Endodermal cell (in vitro differentiated cells): ENCODE results near the gene QSOX1. TPM values are rescaled to one million over a fixed set of nuclear protein-coding genes. Genes with fewer than 3 reads are reported as not detected.

Experiments
- DNase-seq: peaks from one replicate; pipeline ENCODE4 v3.0.0-alpha.2; 2017
- H3K27ac ChIP-seq: 2 replicates; pipeline ENCODE4 v1.5.1; 2013; ENCODE audit warnings: mild to moderate bottlenecking, low read depth, low read length, moderate library complexity
- H3K27me3 ChIP-seq: 2 replicates; pipeline ENCODE4 v1.6.1; 2013; ENCODE audit warnings: mild to moderate bottlenecking, low read length, moderate library complexity; ENCODE audit not compliant: insufficient read depth, control insufficient read depth, poor library complexity, severe bottlenecking
- H3K36me3 ChIP-seq: 2 replicates; pipeline ENCODE4 v1.7.0; 2013; ENCODE audit warnings: mild to moderate bottlenecking, low read length, moderate library complexity; ENCODE audit not compliant: control insufficient read depth, insufficient read depth
- H3K4me1 ChIP-seq: one replicate; pipeline ENCODE4 v1.7.0; 2013; ENCODE audit warnings: low read length; ENCODE audit not compliant: control insufficient read depth, insufficient read depth
- H3K4me3 ChIP-seq: 2 replicates; pipeline ENCODE4 v1.5.1; 2013; ENCODE audit warnings: mild to moderate bottlenecking, low read length, moderate library complexity
- H3K9ac ChIP-seq: 2 replicates; pipeline ENCODE4 v1.6.1; 2013; ENCODE audit warnings: mild to moderate bottlenecking, low read length, moderate library complexity; ENCODE audit not compliant: poor library complexity, severe bottlenecking; ENCODE audit errors: extremely low read depth
- H3K9me3 ChIP-seq: 2 replicates; pipeline ENCODE4 v1.6.1; 2013; ENCODE audit warnings: mild to moderate bottlenecking, low read length, moderate library complexity; ENCODE audit not compliant: control insufficient read depth
- H3K27ac Mint-ChIP-seq: 2 replicates; pipeline ENCODE4 v1.8.0; 2020; ENCODE audit warnings: mixed read lengths
- H3K27me3 Mint-ChIP-seq: 2 replicates; pipeline ENCODE4 v1.8.0; 2021; ENCODE audit warnings: mild to moderate bottlenecking, mixed read lengths; ENCODE audit not compliant: insufficient read depth
- H3K36me3 Mint-ChIP-seq: 2 replicates; pipeline ENCODE4 v1.8.0; 2020; ENCODE audit warnings: low read depth, mixed read lengths
- H3K4me1 Mint-ChIP-seq: 2 replicates; pipeline ENCODE4 v1.8.0; 2020; ENCODE audit warnings: mixed read lengths
- H3K4me3 Mint-ChIP-seq: 2 replicates; pipeline ENCODE4 v1.8.0; 2020; ENCODE audit warnings: mild to moderate bottlenecking, moderate library complexity, mixed read lengths
- H3K9me3 Mint-ChIP-seq: 2 replicates; pipeline ENCODE4 v1.8.0; 2020; ENCODE audit warnings: mild to moderate bottlenecking, mixed read lengths
- WGBS, 2 experiments: methylation state at CpG; one replicate each; pipeline versions ENCODE4 v1.1.5 to v1.1.7; 2013; ENCODE audit warnings: missing lambda C conversion rate in 2 of 2, mixed read lengths in 1 of 2; ENCODE audit not compliant: insufficient coverage in 1 of 2, insufficient read length in 1 of 2; 5-methylcytosine and 5-hydroxymethylcytosine counted together
- total RNA-seq, 2 donors: library from RNA; stranded (reverse); fragmentation: NEBNext Ultra II Directional in 1 of 2; extraction: Animal tissue kit (Norgen Biotek cat#: 25700) in 1 of 2; gene quantifications; 2 replicates in 1 of 2; 3 replicates in 1 of 2; pipeline ENCODE4 v1.2.1, GENCODE V29; 2021
- TF ChIP-seq, protein P1 (sequence below): fragments of 200-600 bp; sonication (generic); conservative IDR thresholded peaks from 2 replicates; pipeline ENCODE4 v1.5.0; 2021; ENCODE audit warnings: antibody characterized with exemption, mild to moderate bottlenecking

QSOX1 gene
- total RNA-seq, 2 donors from 2014 or later, result 77.9 to 116 TPM

DNA sequence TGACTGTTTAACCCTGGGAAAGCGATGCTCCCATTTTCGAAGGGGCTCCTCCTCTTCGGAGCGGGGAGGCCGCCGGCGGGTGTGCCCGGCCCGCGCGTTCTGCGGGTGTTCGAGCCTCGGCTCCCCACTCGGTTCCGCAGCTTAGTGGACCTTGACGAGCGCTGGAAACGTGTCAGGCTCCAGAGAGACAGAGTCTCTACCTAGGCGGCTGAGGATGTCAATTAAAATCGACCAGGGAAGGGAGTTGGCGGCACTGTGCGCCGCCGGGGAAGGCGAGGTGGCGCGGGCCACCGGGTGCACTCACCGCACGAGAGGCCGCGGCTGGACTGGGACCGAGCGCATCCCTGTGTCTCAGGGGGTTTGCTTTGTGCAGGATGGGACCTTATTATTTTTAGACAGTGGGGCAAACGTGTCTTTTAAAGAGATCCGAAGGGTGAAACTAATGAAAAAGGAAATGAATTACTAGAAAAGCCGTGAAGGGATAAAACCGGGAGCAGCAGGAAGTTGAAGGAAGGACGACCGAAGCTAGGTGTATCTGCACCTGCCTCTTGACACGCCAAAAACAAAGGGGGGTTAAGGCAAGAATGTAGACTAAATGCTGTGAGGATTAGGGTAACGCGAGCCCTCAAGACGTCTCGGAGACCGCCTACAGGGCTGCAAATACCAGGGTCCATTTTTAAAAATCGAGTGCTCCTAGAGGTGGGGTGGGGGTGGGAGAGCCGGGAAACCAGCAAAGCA lies 81.0 kb downstream of the QSOX1 start:
- H3K4me1 ChIP-seq, result peaks cover 5% of the 10 kb centered on the region
- peaks cover 99% of the 10 kb centered on the region for H3K27me3 Mint-ChIP-seq
- peaks cover 42% of the 10 kb centered on the region for H3K4me1 Mint-ChIP-seq
- no peaks in the 10 kb centered on the region for H3K36me3 Mint-ChIP-seq
- no peaks in the 10 kb centered on the region for H3K9me3 Mint-ChIP-seq
- H3K4me3 Mint-ChIP-seq, result peak overlapping the region; percentile 51
- H3K27me3 ChIP-seq, result peaks cover 100% of the 10 kb centered on the region
- no peaks in the 10 kb centered on the region for H3K36me3 ChIP-seq
- H3K27ac ChIP-seq, result no peak overlapping the region
- WGBS, 2 experiments, result 2% methylated on average over 38 to 49 of the region's 49 CpGs
- H3K9ac ChIP-seq, result no peak overlapping the region
- TF ChIP-seq, protein P1, sequence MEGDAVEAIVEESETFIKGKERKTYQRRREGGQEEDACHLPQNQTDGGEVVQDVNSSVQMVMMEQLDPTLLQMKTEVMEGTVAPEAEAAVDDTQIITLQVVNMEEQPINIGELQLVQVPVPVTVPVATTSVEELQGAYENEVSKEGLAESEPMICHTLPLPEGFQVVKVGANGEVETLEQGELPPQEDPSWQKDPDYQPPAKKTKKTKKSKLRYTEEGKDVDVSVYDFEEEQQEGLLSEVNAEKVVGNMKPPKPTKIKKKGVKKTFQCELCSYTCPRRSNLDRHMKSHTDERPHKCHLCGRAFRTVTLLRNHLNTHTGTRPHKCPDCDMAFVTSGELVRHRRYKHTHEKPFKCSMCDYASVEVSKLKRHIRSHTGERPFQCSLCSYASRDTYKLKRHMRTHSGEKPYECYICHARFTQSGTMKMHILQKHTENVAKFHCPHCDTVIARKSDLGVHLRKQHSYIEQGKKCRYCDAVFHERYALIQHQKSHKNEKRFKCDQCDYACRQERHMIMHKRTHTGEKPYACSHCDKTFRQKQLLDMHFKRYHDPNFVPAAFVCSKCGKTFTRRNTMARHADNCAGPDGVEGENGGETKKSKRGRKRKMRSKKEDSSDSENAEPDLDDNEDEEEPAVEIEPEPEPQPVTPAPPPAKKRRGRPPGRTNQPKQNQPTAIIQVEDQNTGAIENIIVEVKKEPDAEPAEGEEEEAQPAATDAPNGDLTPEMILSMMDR, result no peak
- H3K4me3 ChIP-seq, result peak overlapping the region; percentile 68
- H3K9me3 ChIP-seq, result no peaks in the 10 kb centered on the region
- peak; percentile 68 for DNase-seq
- H3K27ac Mint-ChIP-seq, result no peak overlapping the region

DNA sequence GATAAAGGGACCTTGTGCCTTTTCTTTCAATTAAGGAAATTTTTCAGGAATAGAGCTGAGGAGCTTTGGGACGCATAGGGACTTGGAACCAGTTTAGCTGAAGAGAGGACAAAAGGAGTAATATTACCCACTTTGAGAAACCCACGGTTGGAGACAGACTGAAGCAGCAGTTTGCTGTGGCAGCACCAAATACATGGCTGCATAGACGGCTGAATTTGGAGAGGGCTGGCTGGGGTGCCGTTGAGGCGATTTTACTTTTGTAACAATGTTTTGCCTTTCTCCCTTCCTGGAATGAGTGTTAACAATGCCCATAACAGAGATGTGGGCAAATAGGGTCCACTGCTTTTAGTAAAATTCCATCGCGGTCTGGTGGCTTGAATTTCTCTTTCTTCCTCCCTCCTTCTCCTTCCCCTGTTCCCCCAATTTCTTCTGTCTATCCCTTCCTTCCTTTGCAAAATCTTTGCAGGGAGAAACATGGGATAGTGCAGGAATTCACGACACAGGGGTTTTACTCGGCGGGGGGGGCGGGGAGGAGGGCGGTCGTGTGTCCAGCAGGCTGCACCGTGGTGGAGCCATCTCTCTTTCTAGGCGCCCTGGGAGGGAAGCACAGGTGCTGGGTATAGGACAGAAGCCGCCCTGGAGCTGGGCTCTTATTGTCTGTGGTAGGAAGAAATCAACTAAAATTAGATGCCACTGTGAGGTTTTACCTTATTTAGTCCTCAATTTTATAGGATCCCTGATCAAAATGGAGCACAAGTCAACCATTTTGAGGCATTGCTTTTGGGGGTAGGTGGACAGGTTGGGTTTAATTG lies 82.2 kb downstream of the QSOX1 start:
- H3K4me3 ChIP-seq, result no peak overlapping the region
- peaks cover 3% of the 10 kb centered on the region for H3K4me1 ChIP-seq
- Mint-ChIP-seq H3K36me3 (no peaks in the 10 kb centered on the region), H3K27ac (no peak overlapping the region), H3K9me3 (no peaks in the 10 kb centered on the region), H3K27me3 (peaks cover 100% of the 10 kb centered on the region), H3K4me3 (no peak overlapping the region), H3K4me1 (peaks cover 38% of the 10 kb centered on the region)
- no peak overlapping the region for H3K27ac ChIP-seq
- H3K9ac ChIP-seq, result no peak overlapping the region
- no peaks in the 10 kb centered on the region for H3K36me3 ChIP-seq
- TF ChIP-seq, protein P1, result no peak
- whole genome bisulfite sequencing, 2 experiments, result 5 to 8% methylated on average over 7 to 16 of the region's 16 CpGs
- peaks cover 100% of the 10 kb centered on the region for H3K27me3 ChIP-seq
- DNase-seq, result no peak
- no peaks in the 10 kb centered on the region for H3K9me3 ChIP-seq

DNA sequence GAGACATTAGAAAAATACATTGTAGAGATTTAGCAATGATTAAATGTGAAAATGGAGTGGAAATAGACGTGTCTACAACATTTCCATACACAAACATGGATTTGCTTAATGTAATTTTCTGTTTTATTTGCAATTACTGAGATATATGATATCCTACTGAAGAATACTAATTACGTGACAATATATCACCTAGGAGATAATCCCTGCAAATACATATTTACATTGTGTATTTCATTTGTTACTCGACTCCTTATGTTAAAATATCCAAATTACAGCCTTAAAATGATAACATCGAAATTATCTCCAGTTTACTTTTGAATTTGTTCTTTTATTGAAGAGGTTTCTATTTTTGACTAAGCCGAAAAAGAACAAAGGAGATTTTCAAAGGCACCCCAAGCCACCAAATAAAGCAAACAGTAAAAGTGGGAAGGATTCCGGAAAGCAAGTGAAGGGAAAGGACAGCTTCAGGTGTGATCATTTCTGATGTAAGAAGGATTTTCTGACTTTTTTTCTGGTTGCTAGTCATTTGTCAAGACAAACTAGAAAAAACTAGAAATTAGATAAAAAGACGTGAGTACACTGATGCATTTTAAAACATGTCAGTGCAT lies 83.3 kb downstream of the QSOX1 start:
- Mint-ChIP-seq H3K9me3 (no peaks in the 10 kb centered on the region), H3K4me1 (peaks cover 35% of the 10 kb centered on the region), H3K4me3 (no peak overlapping the region), H3K27me3 (peaks cover 97% of the 10 kb centered on the region), H3K27ac (no peak overlapping the region), H3K36me3 (no peaks in the 10 kb centered on the region)
- no peaks in the 10 kb centered on the region for H3K9me3 ChIP-seq
- H3K4me3 ChIP-seq, result no peak overlapping the region
- H3K4me1 ChIP-seq, result peaks cover 3% of the 10 kb centered on the region
- TF ChIP-seq, protein P1, result no peak
- no peak overlapping the region for H3K9ac ChIP-seq
- peaks cover 99% of the 10 kb centered on the region for H3K27me3 ChIP-seq
- H3K27ac ChIP-seq, result no peak overlapping the region
- 9 to 20% methylated on average over 2 to 7 of the region's 7 CpGs for WGBS, 2 experiments
- no peaks in the 10 kb centered on the region for H3K36me3 ChIP-seq
- no peak for DNase-seq
